Cardiac fibroblast (primary cell): Measurements from ENCODE around the gene UNC5A.

Source experiments
- DNase-seq, 2 donors: peaks; one replicate each; pipeline versions ENCODE4 v3.0.0 to v3.0.0-alpha.2; 2010; ENCODE audit warnings: low read depth in 2 of 2
- H3K4me3 ChIP-seq, 2 donors: replicated peaks in 1 of 2; 1 replicate in 1 of 2; 2 replicates in 1 of 2; pipeline ENCODE4 v1.5.1; 2011; ENCODE audit warnings: low read depth in 2 of 2, low read length in 2 of 2, mild to moderate bottlenecking in 2 of 2, moderate library complexity in 1 of 2
- TF ChIP-seq, protein P1 (sequence below): IDR thresholded peaks from one replicate; pipeline ENCODE4 v1.5.1; 2011; ENCODE audit warnings: low read depth, mild to moderate bottlenecking, low read length, inconsistent platforms

The UNC5A gene

DNA sequence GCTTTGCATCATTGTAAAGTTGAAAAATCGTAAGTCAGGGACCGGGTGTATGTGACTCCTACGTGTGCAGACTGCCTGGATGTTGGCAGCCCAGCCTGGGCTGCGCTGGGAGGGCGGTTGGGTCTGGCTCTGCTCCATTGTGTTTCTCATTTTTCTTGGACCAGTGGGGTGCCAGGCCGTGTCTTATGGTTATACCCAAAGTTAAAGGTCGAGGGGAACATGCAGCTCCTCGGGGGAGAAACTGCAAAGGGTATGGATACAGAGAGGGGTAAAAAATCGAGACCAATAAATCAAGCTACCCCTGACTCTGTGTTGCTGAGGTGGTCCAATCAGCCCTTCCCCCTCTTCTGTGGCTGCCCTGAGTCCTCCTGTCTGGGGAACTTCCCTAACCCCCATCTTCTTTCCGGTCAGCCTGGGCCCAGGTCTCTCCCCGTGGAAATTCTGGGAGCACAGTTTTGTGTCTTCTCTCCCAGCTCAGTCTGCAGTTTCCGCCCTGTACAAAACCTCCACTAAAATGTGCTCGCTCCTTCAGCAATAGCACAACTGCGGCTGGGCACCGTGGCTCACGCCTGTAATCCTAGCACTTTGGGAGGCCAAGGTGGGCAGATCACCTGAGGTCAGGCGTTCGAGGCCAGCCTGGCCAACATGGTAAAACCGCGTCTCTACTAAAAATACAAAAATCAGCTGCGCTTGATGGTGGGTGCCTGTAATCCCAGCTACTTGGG, 34.1 kb upstream of the UNC5A start:
- H3K4me3 ChIP-seq, result no peak overlapping the region
- DNase-seq, result no peak
- TF ChIP-seq, protein P1, sequence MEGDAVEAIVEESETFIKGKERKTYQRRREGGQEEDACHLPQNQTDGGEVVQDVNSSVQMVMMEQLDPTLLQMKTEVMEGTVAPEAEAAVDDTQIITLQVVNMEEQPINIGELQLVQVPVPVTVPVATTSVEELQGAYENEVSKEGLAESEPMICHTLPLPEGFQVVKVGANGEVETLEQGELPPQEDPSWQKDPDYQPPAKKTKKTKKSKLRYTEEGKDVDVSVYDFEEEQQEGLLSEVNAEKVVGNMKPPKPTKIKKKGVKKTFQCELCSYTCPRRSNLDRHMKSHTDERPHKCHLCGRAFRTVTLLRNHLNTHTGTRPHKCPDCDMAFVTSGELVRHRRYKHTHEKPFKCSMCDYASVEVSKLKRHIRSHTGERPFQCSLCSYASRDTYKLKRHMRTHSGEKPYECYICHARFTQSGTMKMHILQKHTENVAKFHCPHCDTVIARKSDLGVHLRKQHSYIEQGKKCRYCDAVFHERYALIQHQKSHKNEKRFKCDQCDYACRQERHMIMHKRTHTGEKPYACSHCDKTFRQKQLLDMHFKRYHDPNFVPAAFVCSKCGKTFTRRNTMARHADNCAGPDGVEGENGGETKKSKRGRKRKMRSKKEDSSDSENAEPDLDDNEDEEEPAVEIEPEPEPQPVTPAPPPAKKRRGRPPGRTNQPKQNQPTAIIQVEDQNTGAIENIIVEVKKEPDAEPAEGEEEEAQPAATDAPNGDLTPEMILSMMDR, result no peak

DNA sequence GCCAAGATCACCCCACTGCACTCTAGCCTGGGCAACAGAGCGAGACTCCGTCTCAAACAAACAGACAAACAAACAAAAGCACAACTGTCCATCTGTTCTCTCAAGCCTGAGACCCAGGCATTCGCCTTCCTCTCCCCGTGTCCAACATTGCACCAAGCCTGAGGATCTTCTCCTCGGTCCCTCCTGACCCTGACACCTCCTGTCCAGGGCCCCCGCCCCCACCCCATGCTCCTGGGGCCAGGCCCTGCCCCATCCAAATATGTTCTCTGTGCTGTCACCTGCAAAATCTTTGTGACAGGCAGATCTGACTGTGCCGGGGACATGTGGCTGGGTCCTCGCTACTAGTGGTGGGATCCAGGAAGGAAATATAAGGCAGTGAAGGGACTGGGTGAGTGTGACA, 33.4 kb upstream of the UNC5A start:
- TF ChIP-seq, protein P1, result no peak
- no peak overlapping the region for H3K4me3 ChIP-seq
- DNase-seq, result no peak

DNA sequence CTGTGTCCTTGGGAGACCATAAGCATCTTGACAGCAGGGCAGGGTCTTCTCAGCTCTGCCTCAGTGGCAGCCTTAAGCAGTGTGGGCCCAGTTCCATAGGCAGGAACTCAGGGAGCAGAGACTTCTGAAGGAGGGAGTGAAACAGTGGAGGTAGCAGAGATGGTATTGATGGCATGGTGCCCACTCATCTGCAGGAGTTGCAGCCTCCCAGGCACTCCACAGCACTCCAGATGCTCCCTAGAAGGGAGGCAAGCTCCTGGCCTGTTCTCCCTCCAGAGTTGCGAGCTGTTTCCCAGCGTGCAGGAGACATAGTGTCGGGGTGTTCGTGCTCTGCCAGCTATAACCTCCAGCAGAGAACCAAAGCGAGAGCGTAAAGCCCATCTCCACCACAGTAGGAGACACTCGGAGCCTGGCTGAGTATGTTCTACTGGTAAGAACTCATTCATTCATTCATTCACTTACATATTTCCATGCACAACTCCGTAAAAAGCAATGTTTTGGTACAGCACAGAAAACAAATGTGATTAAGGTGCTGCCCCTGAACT, 31.4 kb upstream of the UNC5A start:
- no peak overlapping the region for H3K4me3 ChIP-seq
- TF ChIP-seq, protein P1, result no peak

DNA sequence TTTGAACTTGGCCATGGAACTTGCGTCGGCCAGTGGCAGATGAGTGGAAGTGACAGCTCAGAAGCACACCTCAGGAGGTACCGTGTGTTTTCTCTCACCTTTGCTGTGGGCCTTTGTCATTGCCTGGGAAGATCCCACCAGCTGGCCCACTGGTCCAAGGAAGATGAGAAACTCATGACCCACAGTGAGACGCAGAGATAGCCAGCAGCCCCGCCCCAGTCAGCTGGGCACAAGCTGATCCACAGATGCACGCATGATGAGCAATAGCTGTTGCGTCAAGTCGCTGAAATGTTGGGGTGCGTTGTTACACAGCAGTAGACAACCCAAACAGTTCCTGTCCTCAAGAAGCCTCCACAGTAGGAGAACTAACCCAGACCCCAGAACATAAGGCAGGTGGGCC, 30.8 kb upstream of the UNC5A start:
- H3K4me3 ChIP-seq, result no peak overlapping the region
- TF ChIP-seq, protein P1, result no peak
- no peak for DNase-seq

More for the DNA sequence above, 31.4 kb upstream of the UNC5A start:
- no peak for DNase-seq

DNA sequence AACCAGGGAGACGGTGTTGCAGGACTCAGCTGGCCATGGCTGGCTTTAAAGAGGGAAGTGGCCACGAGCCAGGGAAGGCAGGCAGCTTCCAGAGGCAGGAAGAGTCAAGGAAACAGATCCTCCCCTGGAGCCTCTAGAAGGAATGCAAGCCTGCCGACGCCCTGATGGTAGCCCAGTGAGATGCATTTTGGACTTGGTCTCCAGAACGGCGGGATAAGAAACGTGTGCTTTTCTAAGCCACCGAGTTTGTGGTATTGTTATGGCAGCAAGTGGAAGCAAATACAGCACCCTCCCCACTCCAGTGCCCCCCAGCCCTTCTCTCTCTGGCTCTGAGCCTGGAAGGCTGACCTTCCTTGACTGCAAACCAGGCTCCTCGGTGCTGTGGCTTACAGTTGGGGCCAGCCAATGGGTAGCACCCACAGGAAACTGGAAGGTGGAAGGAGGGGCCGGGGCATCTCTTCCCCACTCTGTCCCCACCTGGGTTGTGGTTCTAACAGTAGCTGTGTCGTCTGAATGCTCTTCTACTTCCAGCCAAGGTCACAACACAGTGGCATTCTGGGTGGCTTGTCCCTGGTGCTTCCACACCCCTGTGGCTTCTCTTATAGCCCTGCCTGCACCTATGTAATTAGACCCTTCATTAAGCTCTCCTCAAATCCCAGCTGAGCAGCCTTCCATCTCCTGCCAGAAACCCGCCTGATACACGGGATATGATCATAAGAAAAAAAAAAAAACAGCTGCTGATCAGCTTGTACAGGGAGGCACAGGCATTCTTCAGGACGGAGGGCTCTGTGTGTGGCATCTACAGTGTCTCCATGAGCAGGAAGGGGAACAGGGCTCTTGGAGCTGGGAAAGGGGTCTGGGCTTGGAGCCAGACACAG, 29.9 kb upstream of the UNC5A start:
- no peak for DNase-seq
- no peak overlapping the region for H3K4me3 ChIP-seq
- TF ChIP-seq, protein P1, result no peak

DNA sequence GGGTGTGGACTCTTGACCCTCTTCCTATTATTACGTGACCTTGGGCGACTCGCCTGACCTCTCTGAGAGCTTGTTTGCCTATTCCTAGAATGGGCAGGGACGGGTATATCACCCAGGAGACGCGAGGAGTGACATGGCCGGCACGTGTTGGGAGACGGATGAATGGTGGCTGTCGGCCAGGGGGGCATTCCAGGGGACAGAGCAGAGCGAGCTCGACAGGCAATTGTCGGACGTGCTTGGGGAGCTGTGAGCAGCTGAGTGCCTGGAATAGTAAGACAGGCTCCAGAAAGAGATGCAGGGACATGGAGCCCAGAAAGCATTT, 29.3 kb upstream of the UNC5A start:
- no peak overlapping the region for H3K4me3 ChIP-seq
- peak in 1 of 2 donors; percentile 8 for DNase-seq
- TF ChIP-seq, protein P1, result no peak
